IPS-NIHi7 (cell line): ENCODE data around the gene MINDY4.

Experiments used
- DNase-seq: peaks from one replicate; pipeline ENCODE4 v3.0.0; 2012; ENCODE audit warnings: mixed read lengths; ENCODE audit errors: extremely low spot score

MINDY4 gene

GRCh38 chr7:30877015-30877769 lies 106.0 kb downstream of the MINDY4 start:
- peak; percentile 71 for DNase-seq

GRCh38 chr7:30877993-30878392 lies 106.8 kb downstream of the MINDY4 start:
- no peak for DNase-seq

DNA sequence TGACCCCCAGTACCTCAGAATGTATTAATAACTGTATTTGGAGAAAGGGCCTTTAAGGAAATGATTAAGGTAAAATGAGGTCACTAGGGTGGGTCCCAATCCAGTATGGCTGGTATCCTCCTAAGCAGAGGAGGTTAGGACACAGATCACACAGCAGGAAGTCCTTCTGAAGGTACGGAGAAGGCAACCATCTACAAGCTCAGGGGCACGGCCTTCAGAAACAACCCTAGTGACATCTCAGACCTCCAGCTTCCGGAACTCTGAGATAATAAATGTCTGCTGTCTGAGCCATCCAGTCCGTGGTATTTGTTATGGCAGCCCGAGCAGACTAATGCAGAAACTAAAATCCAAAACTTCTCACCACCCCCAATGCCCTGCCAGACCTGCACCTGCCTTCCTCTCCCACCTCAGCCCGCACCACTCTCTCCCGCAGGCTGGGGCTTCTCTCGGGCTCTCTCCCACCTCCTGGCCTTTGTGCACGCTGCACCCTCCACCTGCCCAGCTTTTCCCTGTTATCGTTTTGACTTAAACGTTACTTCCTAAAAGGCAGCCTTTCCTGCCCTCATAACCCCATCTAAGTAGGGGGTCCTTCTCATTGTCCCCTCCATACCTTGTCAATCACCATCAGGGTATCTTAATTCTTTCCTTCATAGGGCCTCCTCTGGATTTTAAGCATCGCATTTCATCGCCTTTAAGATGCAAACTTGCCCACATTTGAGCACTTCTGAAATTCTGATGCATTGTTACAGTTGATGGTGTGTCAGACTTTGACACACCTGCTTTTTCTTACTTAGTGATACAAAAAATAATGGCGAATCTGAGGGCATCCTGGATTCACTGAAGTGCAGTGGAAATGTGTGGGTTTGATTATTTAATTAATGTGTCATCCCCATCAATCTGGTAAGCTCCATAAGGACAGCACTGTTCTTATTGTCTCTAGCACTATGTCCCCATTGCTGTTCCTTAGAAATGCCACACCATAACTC lies 108.2 kb downstream of the MINDY4 start:
- peak; percentile 71 for DNase-seq

DNA sequence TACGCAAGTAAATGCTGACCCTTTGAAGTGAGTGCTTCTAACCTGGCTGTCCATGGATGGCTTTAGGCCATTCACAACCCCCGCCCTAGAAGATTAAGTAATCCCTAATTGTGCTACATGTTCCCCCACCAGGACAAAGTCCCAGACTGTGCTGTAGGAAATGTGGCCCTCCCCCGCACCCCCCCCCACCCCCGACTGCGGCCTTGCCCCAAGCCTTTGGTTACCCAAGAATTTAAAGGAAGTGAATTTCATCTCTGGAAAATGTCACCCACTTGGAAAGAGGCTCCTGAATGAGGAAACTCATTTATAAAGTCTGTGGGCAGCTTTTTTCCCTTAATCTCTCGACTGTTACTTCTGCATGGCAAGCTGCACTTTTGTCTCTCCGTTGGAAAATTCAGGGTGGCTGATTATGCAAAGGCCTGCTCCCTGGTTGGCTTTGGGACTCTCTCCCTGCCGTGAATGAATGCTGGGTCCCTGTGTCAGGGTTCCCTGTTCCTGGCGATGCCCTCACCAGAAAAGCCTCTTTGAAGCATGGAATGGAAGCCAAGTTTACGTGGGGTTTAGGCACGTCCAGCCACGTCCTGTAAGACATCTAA lies 109.0 kb downstream of the MINDY4 start:
- DNase-seq, result no peak

DNA sequence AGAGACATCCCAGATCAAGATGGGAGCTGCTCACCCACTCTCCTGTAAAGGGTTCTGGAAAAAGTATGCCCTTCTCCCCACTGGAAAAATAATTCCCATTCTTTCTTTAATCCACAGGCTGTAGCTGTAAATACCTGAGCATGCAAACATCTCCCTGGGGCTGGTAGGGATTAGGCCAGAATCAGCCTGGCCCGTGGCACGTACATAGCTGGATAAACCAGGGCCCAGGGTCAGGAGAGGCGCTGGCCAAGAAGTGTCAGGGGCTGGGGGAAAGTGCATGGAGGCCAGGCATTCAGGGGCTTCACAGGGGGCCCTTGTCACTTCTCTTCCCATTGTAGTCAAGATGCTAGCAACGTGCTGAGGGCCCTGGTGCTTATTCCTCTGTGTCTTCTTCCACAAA lies 109.7 kb downstream of the MINDY4 start:
- DNase-seq, result peak; percentile 51

DNA sequence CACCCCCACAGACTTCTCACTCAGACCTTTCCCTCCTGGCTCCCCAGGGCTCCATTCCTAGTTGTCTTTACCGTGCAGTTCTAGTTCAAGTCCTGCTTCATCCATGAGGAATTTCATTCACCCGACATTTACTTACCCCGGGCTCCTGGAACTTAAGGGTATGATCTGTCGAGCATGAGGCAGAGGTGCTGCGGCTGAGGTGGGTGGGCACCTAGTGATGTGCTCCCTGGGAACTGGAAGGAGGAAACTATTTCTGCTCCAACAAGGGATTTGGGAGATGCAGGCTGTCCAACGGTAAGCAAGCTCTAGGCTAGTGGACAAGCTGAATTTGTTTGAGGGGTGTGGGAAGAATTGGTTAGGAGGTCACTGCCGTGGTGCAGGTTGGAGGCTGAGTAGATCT lies 110.2 kb downstream of the MINDY4 start:
- no peak for DNase-seq

- DNase-seq, result no peak
Observed at GRCh38 chr7:30884881-30885280, 113.7 kb downstream of the MINDY4 start.

DNA sequence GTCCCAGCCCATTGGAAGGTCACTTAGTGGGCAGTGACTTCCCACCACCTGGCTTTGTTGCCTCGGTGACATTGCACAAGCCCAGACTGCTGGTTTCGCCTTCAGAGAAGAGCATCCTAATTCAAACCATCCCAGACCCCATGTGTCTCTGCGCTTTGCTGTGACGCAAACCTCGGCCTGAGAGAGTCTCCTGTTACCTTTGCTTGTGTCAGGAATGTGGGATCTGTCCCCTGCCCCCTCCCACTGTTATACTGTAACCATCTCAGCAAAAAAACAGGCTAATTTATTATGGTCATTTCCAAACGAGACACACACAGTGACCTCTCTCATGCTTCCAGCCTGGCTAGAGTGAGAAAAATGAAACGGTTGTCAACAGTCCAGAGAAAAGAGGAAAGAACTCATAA lies 115.4 kb downstream of the MINDY4 start:
- DNase-seq, result no peak

DNA sequence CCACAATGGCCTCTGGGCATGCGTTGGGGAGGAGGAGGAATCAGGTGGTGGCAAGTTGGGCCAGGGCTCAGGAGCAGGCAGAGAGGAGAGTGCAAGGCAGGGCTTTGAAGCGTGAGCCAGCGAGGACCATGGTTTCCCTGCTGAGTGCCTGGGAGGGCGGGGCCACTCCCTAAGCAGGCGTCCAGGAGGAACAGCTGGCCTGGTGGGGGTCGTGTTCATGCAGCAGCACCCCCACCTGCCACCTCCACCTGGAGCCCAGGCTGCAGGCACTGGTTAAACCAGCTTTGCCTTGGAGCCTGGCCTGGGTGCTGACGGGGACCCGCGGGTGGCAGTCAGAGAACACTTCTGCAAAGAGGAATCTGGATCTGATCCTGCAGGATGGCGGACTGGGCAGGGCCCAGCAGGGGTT lies 116.3 kb downstream of the MINDY4 start:
- DNase-seq, result peak; percentile 45

DNA sequence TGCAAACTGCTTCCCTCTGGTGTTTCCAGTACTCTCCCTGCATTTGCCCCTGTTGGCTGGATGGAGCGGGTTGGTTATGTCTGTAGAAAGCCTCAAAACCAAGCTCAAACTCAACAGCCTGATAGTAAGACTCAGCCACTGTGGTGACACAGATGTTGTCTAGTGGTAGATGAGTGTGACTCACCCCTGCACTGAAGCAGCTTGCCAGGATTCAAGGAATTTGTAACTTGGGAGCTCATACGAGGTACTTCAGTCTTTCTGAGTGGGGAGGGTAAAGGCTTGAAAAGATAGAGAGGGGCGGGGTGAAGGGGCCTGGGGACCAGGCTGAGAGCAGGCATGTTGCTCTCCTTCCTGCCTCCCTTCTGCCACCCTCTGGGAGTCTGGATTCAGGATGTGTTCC lies 117.5 kb downstream of the MINDY4 start:
- no peak for DNase-seq

DNA sequence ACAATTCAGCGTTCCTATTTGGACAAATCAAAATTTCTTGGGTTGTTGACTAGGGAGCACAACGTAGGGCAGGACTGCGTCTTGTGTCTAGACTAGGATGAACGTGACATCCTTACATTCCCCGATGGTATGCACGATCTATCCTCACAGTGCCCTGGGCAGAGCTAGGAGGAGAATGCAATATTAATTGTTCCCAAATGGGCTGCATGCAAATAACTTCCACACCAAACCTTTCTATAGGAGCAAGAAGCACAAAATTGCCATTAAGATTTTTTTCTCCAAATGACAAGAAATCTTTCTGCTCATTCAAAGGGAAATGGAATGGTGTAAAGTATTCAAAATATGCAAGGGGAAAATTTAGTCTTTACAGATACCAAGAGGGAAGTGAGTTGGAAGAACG lies 119.0 kb downstream of the MINDY4 start:
- no peak for DNase-seq

- no peak for DNase-seq
Observed at GRCh38 chr7:30893357-30893756, 122.1 kb downstream of the MINDY4 start.

GRCh38 chr7:30894009-30894408 lies 122.8 kb downstream of the MINDY4 start:
- DNase-seq, result no peak

- peak; percentile 60 for DNase-seq
Observed at GRCh38 chr7:30894866-30895605, 123.8 kb downstream of the MINDY4 start.

DNA sequence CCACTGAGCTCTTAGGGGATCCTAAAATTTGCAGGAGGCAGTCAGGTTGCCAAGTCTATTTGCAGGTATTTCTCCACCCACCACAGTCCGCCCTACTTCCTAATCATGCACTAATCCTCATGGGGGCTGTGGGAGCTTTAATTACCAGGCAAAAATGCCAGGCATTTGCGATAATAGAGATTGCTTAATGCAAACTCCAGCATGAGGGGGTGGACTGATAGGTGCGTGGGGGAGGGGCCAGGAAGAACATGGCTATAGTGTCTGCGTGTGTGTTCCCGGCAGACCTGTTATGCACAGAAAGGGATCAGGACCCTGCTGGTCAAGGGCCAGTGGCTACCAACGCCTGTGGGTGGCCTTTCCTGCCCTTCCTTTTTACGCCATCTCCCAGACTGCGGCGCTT lies 124.8 kb downstream of the MINDY4 start:
- DNase-seq, result peak; percentile 43

DNA sequence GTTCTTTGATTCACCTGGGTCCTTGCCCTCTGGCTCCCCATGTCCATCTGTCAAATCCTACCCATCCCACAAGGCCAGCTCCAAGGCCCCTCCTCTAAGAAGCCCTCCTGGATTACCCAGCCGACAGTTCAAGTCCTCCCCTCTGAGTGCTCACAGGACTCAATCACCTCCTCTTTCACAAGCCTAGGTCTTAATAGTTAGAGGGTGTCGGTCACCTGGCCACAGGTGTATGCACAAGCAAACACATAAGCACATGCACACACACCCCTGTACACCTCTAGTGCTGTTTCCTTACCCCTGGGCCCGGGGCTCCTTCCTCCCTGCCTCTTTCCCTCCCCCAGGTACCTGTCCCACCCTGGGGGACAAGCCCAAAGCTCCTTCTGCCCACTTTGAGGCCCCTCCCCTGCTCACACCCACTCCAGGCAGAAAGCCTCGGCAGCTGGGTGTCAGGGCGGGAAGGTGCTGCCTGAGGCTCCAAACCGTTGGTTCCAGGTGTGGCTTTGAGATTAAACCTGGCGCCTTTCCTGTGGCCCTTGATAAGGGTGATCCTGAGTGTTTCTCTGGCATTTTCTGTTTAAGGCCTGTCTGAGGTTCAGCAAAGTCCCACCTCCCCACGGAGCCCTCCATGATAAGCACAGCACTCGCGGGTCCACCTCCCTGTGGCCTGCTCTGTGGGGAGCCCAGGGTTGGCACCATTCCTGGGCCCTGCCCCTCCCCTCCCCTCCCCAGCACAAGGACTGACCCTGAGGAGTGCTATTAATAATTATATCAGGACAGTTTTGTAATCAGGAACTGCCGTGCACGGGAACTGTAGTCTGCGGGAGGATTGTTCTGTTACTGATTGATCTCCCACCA lies 125.8 kb downstream of the MINDY4 start:
- DNase-seq, result no peak

GRCh38 chr7:30897770-30898169 lies 126.6 kb downstream of the MINDY4 start:
- no peak for DNase-seq

DNA sequence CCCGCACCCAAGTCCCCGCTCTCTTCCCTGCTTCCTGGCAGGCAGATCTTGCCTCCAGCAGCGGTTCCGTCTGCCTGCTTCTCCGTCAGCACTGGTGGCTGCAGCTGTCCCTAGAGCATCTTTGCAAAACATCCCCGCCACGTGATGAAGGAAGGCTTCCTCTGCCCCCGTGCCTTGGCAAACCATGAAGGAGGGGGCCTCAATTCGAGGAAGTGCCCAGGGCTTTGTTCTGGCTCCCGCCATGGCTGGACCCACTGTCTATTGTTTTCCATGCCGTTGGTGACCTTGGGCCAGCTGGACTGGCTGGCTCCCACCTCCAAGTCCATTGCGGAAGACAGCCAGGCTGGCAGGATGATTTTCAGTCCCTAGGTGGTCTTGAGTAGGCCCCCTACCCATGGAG lies 127.2 kb downstream of the MINDY4 start:
- DNase-seq, result no peak

GRCh38 chr7:30899066-30899465 lies 127.8 kb downstream of the MINDY4 start:
- no peak for DNase-seq

DNA sequence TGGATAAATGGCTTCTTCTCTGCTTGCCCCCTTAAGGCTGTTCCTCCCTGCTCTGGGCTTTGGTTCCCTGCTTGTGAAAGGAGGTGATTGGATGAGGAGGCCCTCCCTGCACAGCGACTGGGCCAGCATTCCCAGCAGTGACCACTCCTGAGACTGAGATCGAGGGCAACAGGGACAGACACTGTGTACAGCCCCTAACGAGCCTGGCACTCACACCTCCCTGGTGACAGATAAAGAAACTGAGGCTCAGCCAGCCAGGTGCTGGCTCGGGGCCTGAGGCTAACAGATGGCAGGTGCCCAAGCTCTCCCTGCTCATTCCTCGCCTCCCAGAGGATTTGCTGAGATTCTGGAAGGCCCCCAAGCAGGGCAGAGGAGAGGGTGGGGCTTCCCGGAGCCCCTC lies 128.4 kb downstream of the MINDY4 start:
- no peak for DNase-seq

- DNase-seq, result no peak
Observed at GRCh38 chr7:30900053-30900452, 128.8 kb downstream of the MINDY4 start.
